ENCODE measurements around the gene CABLES1. TPM values are rescaled to one million over a fixed set of nuclear protein-coding genes. Genes with fewer than 3 reads are reported as not detected.

Gene CABLES1
- total and polyA plus RNA-seq, 2 of the 4 experiments (the other 2 are of a cell fraction), result 4.7 to 5.7 TPM

DNA sequence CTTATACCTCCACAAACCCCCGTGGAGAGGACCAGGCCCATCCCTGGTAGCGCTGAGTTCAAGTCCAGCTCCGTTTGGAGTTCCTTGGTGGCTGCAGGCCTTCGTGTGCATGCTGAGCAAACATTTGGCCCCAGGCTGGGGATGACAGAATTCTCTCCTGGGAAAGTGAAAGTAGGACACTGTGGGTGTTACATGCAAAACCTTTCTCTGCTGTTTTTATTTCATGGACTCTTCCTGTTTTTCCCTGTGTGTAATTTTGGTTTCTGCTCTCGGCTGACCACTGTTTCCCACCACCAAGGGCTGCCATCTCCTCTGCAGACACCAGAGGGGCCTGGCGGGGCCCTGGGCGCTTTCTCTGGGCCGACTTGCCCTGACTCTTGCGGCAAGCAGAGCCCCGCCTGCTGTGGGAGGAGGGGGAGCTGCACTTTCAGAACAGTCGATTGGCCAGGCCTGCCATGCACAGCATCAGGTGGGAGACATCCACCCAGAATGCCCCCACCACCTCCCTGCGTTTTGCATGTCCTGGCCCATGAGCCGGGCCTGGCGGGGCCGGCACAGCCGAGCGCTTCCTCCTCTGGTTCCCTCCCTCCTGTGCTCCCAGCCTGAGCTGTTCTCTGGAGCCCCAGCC, 102.4 kb downstream of the CABLES1 start (continued):
- TF ChIP-seq CHD1 (IDR thresholded peaks at IDR 0.05; ENCODE audit: low read depth, low read length), result no peak
- TF ChIP-seq NFE2L2 (IDR thresholded peaks at IDR 0.05; ENCODE audit: low read depth, low read length), result no peak

- Histone ChIP-seq H3K9me1 (ENCODE audit: insufficient read depth, low read length) (peaks cover 6% of the 10 kb centered on the region), H3K14ac (replicated peaks; ENCODE audit: low read depth, low read length) (peak overlapping the region; percentile 59; the same call in 1 of the 2 replicates), H3K79me1 (ENCODE audit: low read depth in 1 of 2, low read length in 2 of 2) (peaks cover 3 to 7% of the 10 kb centered on the region in 2 experiments; a peak in 2 of 4 replicates), H3K23ac (ENCODE audit: low read depth, low read length) (peak overlapping the region; percentile 10; the same call in 1 of the 2 replicates), H3K56ac (ENCODE audit: extremely low read depth, insufficient read depth, low read length) (no peak overlapping the region), H3K36me3 (ENCODE audit: control insufficient read depth, insufficient read depth, low read length) (peaks cover 43% of the 10 kb centered on the region), H3K9ac (ENCODE audit: low read depth, low read length) (no peak overlapping the region), H3K4ac (ENCODE audit: low read depth, low read length) (peak overlapping the region; percentile 7; the same call in 1 of the 2 replicates), H3K4me2 (ENCODE audit: low read depth, low read length) (no peak overlapping the region), H2BK15ac (ENCODE audit: low read depth, low read length) (no peak overlapping the region), H2BK5ac (ENCODE audit: low read depth, low read length, poor library complexity, severe bottlenecking) (no peak overlapping the region), H3K27ac (ENCODE audit: insufficient read depth, low read length) (peak overlapping the region; percentile 20; the same call in 1 of the 2 replicates), H4K8ac (ENCODE audit: low read depth in 2 of 2, low read length in 2 of 2) (peak overlapping the region in 1 of 2 experiments; percentile 59; a peak in 1 of 4 replicates), H4K91ac (ENCODE audit: insufficient read depth, low read depth, low read length) (peak overlapping the region; percentile 34; the same call in 1 of the 2 replicates), H2AFZ (replicated peaks; ENCODE audit: low read length, poor library complexity) (peak overlapping the region; percentile 63), H2BK20ac (ENCODE audit: low read depth, low read length) (peak overlapping the region; percentile 8; the same call in 1 of the 2 replicates), H2AK9ac (replicated peaks; ENCODE audit: low read depth, low read length, poor library complexity) (no peak overlapping the region), H3K9me3 (ENCODE audit: control insufficient read depth, insufficient read depth, low read length) (no peaks in the 10 kb centered on the region), H4K5ac (ENCODE audit: low read depth, low read length) (0 out of 2 replicates have a peak overlapping the region, but pooled peaks have one; percentile 32), H3K4me3 (ENCODE audit: insufficient read depth, low read depth, low read length) (no peak overlapping the region), H2BK120ac (ENCODE audit: low read depth, low read length) (peak overlapping the region; percentile 20; the same call in 1 of the 2 replicates), H3K4me1 (ENCODE audit: control insufficient read depth, insufficient read depth, low read length) (peaks cover 13% of the 10 kb centered on the region), H4K20me1 (ENCODE audit: insufficient read depth, low read length) (no peaks in the 10 kb centered on the region), H2AK5ac (ENCODE audit: low read depth, low read length) (0 out of 2 replicates have a peak overlapping the region, but pooled peaks have one; percentile 9), H3K27me3 (ENCODE audit: control insufficient read depth, insufficient read depth, low read length) (no peaks in the 10 kb centered on the region), H3K18ac (ENCODE audit: low read depth, low read length) (no peak overlapping the region)
- ChIA-PET POLR2A (ENCODE audit: unreplicated experiment) (no interaction called here), CTCF (no interaction called here)
- intact Hi-C loops (cut with micrococcal nuclease), result no loop called here
- TF ChIP-seq MAZ (IDR thresholded peaks at IDR 0.05; ENCODE audit: borderline replicate concordance, low read depth, low read length) (no peak), RAD21 (IDR thresholded peaks at IDR 0.05; ENCODE audit: low read length) (no peak), CEBPB (IDR thresholded peaks at IDR 0.05; ENCODE audit: low read depth, low read length) (no peak), BHLHE40 (IDR thresholded peaks at IDR 0.05; ENCODE audit: low read depth, low read length) (no peak), MAFK (IDR thresholded peaks at IDR 0.05; ENCODE audit: low read depth, low read length) (no peak), FOS (IDR thresholded peaks at IDR 0.05; ENCODE audit: low read depth, low read length) (no peak), ELK1 (IDR thresholded peaks at IDR 0.05; ENCODE audit: borderline replicate concordance, low read depth, low read length) (no peak), RCOR1 (IDR thresholded peaks at IDR 0.05; ENCODE audit: insufficient replicate concordance, low read length) (no peak), CTCF (conservative IDR thresholded peaks at IDR 0.05; ENCODE audit: low read depth, low read length) (no peak), SMC3 (IDR thresholded peaks at IDR 0.05; ENCODE audit: low read depth, low read length) (no peak), CHD1 (IDR thresholded peaks at IDR 0.05; ENCODE audit: low read depth, low read length) (no peak), MXI1 (IDR thresholded peaks at IDR 0.05; ENCODE audit: borderline replicate concordance, low read depth, low read length) (no peak)
- no TSS peak for BruUV-seq (replicated peaks)
- no CpG with 5 or more reads among the region's 7 CpGs for WGBS, 2 experiments (ENCODE audit: extremely low coverage in 2 of 2, insufficient read length in 1 of 2)
- peak; percentile 60 for DNase-seq
- dilution Hi-C loops (cut with HindIII; ENCODE audit: low sequenced_read_pairs, unreplicated experiment), result no loop called here
- in situ Hi-C loops (cut with MboI; ENCODE audit: low sequenced_read_pairs), result no loop called here
- ATAC-seq (ENCODE audit: low read depth), result peak; percentile 48
Observed at GRCh38 chr18:23238152-23238531, 102.9 kb downstream of the CABLES1 start.
